Skeletal muscle satellite cell (primary cell): ENCODE results near the gene SH3PXD2A.
"Not testable (repeated sequence)": the region's sequence is repeated elsewhere in the genome, so short reads cannot be mapped to it uniquely, and the experiment has no call there.

ENCODE experiments used
- H3K27me3 ChIP-seq: 2 replicates; pipeline ENCODE4 v1.7.0; 2013; ENCODE audit warnings: low read length; ENCODE audit not compliant: control insufficient read depth, insufficient read depth
- H3K36me3 ChIP-seq: 2 replicates; pipeline ENCODE4 v1.7.0; 2013; ENCODE audit warnings: mild to moderate bottlenecking, control low read depth, low read length; ENCODE audit not compliant: insufficient read depth
- H3K4me1 ChIP-seq: 2 replicates; pipeline ENCODE4 v1.7.0; 2013; ENCODE audit warnings: low read length; ENCODE audit not compliant: control insufficient read depth, insufficient read depth
- H3K4me2 ChIP-seq: 2 replicates; pipeline ENCODE4 v1.7.0; 2013; ENCODE audit warnings: mild to moderate bottlenecking, low read length
- H3K4me3 ChIP-seq: 2 replicates; pipeline ENCODE4 v1.7.0; 2013; ENCODE audit warnings: low read length
- H3K9ac ChIP-seq: 2 replicates; pipeline ENCODE4 v1.7.0; 2013; ENCODE audit warnings: mild to moderate bottlenecking, low read depth, low read length, moderate library complexity
- H3K9me3 ChIP-seq: replicated peaks from 2 replicates; pipeline ENCODE4 v1.7.0; 2013; ENCODE audit warnings: mild to moderate bottlenecking, control low read depth, low read length

Gene SH3PXD2A

DNA sequence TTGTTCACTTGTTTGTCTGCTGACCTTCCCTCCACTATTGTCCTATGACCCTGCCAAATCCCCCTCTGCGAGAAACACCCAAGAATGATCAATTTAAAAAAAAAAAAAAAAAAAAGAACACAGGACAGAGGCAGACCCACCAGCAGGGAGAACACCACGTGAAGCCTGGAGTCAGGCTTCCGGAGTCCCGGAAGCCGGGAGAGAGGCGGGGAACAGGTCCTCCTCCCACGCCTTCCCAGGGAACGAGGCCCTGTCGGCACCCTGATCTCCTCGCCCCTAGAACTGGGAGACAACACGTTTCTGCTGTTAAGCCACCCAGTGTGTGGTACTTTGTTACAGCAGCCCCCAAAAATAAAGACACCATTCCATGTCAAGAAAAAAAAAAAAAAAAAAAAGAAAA, 247.3 kb downstream of the SH3PXD2A start:
- H3K4me2 ChIP-seq, H3K9me3 ChIP-seq, H3K4me3 ChIP-seq, H3K27me3 ChIP-seq, H3K9ac ChIP-seq: not testable (repeated sequence)
- Histone ChIP-seq H3K36me3 (peaks cover 45% of the 10 kb centered on the region), H3K4me1 (peaks cover 19% of the 10 kb centered on the region)

DNA sequence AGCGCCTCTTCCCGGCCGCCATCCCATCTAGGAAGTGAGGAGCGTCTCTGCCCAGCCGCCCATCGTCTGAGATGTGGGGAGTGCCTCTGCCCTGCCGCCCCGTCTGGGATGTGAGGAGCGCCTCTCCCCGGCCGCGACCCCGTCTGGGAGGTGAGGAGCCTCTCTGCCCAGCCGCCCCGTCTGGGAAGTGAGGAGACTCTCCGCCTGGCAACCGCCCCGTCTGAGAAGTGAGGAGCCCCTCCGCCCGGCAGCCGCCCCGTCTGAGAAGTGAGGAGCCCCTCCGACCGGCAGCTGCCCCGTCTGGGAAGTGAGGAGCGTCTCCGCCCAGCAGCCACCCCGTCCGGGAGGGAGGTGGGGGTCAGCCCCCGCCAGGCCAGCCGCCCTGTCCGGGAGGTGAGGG, 248.3 kb downstream of the SH3PXD2A start:
- not testable (repeated sequence) for H3K4me2 ChIP-seq, H3K27me3 ChIP-seq, H3K9ac ChIP-seq, H3K9me3 ChIP-seq, H3K4me1 ChIP-seq, H3K4me3 ChIP-seq
- H3K36me3 ChIP-seq: peaks cover 51% of the 10 kb centered on the region

GRCh38 chr10:103606097-103606438, 249.3 kb downstream of the SH3PXD2A start:
- H3K4me2 ChIP-seq, H3K9me3 ChIP-seq, H3K4me1 ChIP-seq, H3K9ac ChIP-seq, H3K4me3 ChIP-seq, H3K27me3 ChIP-seq: not testable (repeated sequence)
- H3K36me3 ChIP-seq: peaks cover 53% of the 10 kb centered on the region

- Histone ChIP-seq H3K36me3 (peaks cover 50% of the 10 kb centered on the region), H3K4me1 (peaks cover 7% of the 10 kb centered on the region), H3K4me2 (no peak overlapping the region), H3K9me3 (no peaks in the 10 kb centered on the region), H3K27me3 (no peaks in the 10 kb centered on the region), H3K9ac (no peak overlapping the region), H3K4me3 (no peak overlapping the region)
Measured at GRCh38 chr10:103605359-103606096, 249.8 kb downstream of the SH3PXD2A start.

DNA sequence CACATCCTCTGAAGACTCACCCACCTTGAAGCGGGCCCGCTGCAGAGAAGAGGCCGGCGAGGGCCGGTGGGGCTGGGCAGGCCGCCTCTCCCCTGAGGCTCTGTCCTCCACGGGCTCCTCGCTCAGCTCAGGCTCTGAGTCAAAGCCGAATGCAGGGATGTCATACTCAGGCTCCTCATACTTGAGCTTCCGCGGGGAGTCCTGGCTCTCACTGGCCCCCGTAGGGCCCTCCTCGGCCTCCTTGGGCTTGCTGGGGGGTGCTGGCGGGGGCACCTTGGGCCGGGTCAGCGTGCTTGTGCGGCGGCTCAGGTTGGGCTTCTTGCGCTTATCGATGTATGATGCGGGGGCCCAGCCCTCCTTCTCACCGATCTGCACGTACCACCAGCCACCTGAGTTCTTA, 252.0 kb downstream of the SH3PXD2A start:
- Histone ChIP-seq H3K4me1 (peaks cover 7% of the 10 kb centered on the region), H3K36me3 (peaks cover 36% of the 10 kb centered on the region), H3K9ac (no peak overlapping the region), H3K27me3 (no peaks in the 10 kb centered on the region), H3K4me2 (no peak overlapping the region), H3K9me3 (no peaks in the 10 kb centered on the region), H3K4me3 (no peak overlapping the region)

- no peak overlapping the region for H3K4me2 ChIP-seq
Measured at GRCh38 chr10:103602852-103603155, 252.6 kb downstream of the SH3PXD2A start.

GRCh38 chr10:103602028-103602851, 253.1 kb downstream of the SH3PXD2A start:
- no peak overlapping the region for H3K4me3 ChIP-seq
- no peaks in the 10 kb centered on the region for H3K27me3 ChIP-seq
- no peak overlapping the region for H3K4me2 ChIP-seq
- no peak overlapping the region for H3K9ac ChIP-seq
- H3K9me3 ChIP-seq: no peaks in the 10 kb centered on the region
- H3K36me3 ChIP-seq: peaks cover 36% of the 10 kb centered on the region
- peaks cover 7% of the 10 kb centered on the region for H3K4me1 ChIP-seq

More at GRCh38 chr10:103602852-103603155, 252.6 kb downstream of the SH3PXD2A start:
- peaks cover 36% of the 10 kb centered on the region for H3K36me3 ChIP-seq
- H3K27me3 ChIP-seq: no peaks in the 10 kb centered on the region
- H3K9me3 ChIP-seq: no peaks in the 10 kb centered on the region
- peaks cover 7% of the 10 kb centered on the region for H3K4me1 ChIP-seq
- H3K4me3 ChIP-seq: no peak overlapping the region
- H3K9ac ChIP-seq: no peak overlapping the region

- Histone ChIP-seq H3K4me1 (peaks cover 7% of the 10 kb centered on the region), H3K4me2 (no peak overlapping the region), H3K36me3 (peaks cover 36% of the 10 kb centered on the region), H3K27me3 (no peaks in the 10 kb centered on the region), H3K9ac (no peak overlapping the region), H3K9me3 (no peaks in the 10 kb centered on the region), H3K4me3 (no peak overlapping the region)
Measured at GRCh38 chr10:103600956-103601569, 254.3 kb downstream of the SH3PXD2A start.

- Histone ChIP-seq H3K4me3 (no peak overlapping the region), H3K4me1 (peaks cover under 1% of the 10 kb centered on the region), H3K4me2 (no peak overlapping the region), H3K36me3 (peaks cover 33% of the 10 kb centered on the region), H3K9ac (no peak overlapping the region), H3K9me3 (no peaks in the 10 kb centered on the region), H3K27me3 (no peaks in the 10 kb centered on the region)
Measured at GRCh38 chr10:103600325-103600724, 255.1 kb downstream of the SH3PXD2A start.

GRCh38 chr10:103599907-103600306, 255.5 kb downstream of the SH3PXD2A start:
- Histone ChIP-seq H3K9ac (no peak overlapping the region), H3K4me2 (no peak overlapping the region), H3K9me3 (no peaks in the 10 kb centered on the region), H3K4me1 (no peaks in the 10 kb centered on the region), H3K27me3 (no peaks in the 10 kb centered on the region), H3K36me3 (peaks cover 29% of the 10 kb centered on the region), H3K4me3 (no peak overlapping the region)

DNA sequence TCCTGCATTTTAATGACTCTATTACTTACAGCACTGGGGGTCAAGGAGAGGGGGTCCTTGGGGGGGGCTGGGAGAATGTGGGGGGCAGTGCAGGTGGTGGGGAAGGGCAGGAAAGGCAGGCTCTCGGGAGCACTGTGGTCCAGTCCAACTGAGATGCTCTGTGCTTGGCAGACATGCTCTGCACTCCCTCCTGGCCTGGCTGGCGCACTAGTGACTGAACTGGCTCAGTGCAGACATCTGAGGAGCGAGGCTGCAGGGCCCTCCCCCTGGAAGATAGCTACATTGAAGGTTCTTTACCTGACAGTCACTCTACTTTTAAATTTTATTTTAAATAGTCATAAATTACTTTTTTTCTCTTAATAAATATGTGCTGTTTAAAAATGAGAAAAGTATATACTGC, 256.2 kb downstream of the SH3PXD2A start:
- no peak overlapping the region for H3K4me3 ChIP-seq
- H3K9me3 ChIP-seq: no peaks in the 10 kb centered on the region
- no peaks in the 10 kb centered on the region for H3K4me1 ChIP-seq
- peaks cover 24% of the 10 kb centered on the region for H3K36me3 ChIP-seq
- H3K4me2 ChIP-seq: no peak overlapping the region
- no peak overlapping the region for H3K9ac ChIP-seq
- H3K27me3 ChIP-seq: no peaks in the 10 kb centered on the region
